NCI-H1417 (cell line): ENCODE data around the gene CFD.
"Not testable (repeated sequence)": the region's sequence is repeated elsewhere in the genome, so short reads cannot be mapped to it uniquely, and the experiment has no call there.

Experiments
- DNase-seq, 3 experiments: peaks; one replicate each; lab custom pipeline; 2025; lab: John Stamatoyannopoulos, UW

Gene CFD

DNA sequence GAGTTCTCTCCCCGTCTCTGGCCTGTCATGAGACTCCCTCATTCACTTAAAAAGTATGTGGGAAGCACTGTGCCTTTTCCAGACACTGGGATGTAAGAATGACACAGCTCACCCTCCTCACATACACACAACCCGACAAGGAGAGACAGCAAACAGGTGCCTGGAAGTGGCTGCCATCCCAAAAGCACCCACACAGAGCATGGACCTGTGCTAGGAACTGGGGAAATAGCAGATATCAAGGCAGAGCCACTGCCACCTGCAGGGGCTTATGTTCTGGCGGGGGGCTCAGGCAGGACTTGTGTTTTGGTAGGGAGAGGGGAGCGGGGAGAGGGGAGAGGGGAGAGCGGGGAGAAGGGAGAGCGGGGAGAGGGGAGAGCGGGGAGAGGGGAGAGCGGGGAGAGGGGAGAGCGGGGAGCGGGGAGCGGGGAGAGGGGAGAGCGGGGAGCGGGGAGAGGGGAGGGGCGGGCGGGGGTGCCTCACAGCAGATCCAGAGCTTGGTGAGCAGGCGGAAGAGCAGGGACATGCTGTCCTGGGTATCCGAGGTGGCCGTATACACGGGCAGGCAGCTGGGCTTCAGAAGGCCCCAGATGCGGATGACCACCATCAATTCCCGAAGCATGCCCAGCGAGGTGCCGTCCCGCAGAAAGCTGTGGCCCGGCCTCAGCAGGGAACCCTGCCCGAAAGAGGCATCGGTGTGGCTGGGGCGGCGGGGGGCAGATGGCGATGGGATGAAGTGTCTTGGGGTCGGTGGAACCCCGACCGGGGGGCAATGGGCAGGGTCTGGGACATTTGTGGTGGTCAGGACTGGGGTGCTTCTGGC lies 12.2 kb downstream of the CFD start:
- DNase-seq = no peak

DNA sequence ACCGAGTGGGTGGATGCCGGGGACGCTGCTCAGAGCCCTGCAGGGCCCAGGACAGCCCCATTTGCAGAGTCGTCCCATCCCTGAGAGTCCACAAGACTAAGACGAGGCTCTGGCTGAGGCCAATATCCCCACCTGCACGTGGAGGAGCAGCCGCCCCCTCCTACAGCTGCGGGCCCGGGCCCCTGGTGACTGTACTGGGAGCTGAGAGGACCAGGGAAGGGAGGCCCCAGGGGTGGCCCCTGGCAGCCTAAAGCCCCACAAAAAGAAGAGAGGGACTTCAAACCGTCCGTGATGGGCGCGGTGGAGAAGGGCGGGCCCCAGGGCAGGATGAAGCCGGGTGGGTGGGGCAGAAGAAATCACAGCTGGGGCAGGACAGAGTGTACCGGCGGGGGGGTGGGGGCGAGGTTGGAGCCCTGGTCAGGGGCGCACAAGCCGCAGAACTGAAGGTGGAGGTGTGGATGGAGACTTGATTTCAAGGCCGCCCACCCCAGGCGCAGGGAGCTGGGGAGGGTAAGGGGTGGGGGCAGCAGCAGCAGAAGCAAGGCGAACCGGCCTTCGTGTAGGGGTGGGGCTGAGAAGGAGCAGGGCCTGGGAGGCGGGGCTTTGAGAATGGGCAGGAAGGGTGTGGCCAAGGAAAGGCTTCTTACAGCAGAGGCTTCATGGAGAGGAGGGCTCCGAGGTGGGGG lies 12.9 kb downstream of the CFD start:
- peak in 1 of 3 experiments; percentile 35 for DNase-seq

GRCh38 chr19:873084-873483 lies 13.6 kb downstream of the CFD start:
- DNase-seq = no peak

DNA sequence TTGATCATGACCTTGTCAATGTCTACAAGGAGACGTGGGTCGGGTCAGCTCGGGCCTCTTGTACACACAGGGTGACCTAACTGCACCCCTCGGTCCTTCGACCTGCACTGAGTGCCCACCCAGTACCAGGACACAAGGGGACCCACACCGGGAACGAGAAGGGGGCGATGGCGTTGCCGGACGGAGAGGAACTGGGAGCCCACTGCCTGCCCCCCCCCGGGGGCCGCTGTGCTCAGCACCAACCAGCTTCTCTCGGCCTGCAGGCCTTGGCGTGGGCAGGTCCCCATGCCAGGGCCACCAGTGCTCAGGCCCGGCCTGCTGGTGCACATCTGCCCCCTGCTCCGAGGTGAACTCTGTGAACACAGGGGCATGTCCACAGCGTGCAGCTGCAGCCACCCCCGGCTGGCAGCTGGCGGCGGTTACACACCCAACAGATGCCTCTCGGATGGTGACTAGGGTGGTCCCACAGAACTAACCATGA lies 14.1 kb downstream of the CFD start:
- DNase-seq = no peak

DNA sequence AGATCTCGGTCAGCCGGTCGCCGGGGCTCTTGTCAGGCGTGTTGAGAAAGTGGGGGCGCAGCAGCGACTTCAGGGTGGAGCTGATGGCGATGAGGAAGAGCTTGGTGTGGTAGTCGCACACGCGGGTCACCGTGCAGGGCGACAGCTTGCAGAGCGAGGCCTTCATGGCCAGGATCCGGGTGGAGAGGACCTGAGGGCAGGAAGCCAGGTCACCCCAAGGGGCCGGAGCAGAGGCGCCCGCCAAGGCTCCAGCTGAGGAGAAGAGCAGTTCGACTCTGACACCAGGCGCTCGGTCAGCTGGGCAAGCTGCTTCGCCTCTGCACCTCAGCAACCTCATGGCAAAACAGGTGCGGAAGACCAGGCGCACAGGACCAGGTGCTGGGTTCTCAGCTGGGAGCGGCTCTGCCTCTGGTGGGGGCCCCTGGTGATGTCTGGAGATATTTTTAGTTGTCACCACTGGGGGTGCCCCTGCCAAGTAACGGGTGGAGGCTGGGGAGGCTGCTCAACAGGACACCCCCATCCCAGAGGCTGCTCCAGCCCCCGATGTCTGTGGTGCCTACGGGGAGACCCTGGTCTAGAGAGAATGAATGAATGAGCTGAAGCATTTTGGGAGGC lies 15.9 kb downstream of the CFD start:
- DNase-seq = no peak

GRCh38 chr19:876089-876488 lies 16.6 kb downstream of the CFD start:
- DNase-seq = no peak

- peak in 1 of 3 experiments; percentile 56 for DNase-seq
Observed at GRCh38 chr19:876780-877314, 17.4 kb downstream of the CFD start.

- DNase-seq = not testable (repeated sequence)
Observed at GRCh38 chr19:877992-878660, 18.7 kb downstream of the CFD start.

- DNase-seq = not testable (repeated sequence)
Observed at GRCh38 chr19:878751-879561, 19.5 kb downstream of the CFD start.

DNA sequence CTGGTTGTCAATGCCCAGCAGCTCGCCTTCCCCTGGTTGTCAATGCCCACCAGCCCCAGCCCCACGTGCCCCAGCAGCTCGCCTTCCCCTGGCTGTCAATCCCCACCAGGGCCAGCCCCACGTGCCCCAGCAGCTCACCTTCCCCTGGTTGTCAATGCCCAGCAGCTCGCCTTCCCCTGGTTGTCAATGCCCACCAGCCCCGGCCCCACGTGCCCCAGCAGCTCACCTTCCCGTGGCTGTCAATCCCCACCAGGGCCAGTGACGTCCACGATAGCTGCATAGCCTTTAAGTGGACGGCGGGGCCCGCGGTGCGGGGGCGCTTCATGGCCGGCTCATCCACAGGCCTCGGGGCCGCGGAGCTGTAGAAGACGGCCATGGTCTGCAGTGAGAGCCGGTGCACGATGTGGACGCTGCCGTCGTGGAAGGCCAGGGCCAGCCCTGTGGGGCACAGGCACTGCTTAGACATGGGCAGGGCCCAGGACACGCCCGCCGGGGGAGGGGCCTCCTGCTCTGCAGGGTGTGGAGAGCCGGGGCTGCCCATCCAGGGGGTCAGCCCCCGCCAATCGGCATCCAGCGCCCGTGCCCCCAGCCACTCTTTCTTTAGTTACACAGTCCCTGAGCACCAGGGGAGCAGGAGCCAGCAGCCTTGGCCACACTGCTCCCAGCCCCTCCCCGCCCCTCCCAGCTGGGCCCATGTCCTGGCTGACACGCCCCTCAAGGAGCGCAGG lies 20.4 kb downstream of the CFD start:
- DNase-seq = no peak

DNA sequence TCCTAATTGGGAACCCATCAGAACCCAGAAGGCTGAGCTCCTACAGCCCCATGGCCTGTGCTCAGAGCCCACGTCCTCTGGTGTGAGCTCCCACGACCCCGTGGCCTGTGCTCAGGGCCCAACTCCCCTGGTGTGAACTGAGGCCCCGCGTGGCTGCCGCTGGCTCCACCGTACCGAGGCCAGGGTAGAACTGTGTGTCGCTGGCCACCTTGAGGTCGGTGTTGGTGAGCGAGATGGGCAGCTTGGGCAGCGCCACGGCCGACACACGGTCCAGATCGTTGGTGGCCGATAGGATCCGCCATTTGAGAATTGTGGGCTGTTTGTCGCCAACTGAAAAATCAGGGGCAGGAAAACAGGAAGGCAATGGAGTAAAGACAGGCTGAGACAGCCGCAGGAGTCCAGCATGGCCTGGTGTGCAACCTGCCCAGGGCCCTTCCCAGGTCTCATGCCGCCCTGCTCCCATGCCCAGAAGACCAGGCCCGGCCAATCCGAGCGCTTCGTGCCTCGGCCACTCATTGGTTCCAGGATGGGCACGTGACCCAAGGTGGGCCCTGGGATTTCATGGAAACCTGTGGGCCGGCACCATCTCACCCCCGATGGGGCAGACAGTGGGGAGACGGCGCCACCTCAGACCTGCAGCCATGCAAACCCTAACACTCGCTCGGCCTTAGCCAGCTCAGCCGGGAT lies 22.1 kb downstream of the CFD start:
- no peak for DNase-seq

DNA sequence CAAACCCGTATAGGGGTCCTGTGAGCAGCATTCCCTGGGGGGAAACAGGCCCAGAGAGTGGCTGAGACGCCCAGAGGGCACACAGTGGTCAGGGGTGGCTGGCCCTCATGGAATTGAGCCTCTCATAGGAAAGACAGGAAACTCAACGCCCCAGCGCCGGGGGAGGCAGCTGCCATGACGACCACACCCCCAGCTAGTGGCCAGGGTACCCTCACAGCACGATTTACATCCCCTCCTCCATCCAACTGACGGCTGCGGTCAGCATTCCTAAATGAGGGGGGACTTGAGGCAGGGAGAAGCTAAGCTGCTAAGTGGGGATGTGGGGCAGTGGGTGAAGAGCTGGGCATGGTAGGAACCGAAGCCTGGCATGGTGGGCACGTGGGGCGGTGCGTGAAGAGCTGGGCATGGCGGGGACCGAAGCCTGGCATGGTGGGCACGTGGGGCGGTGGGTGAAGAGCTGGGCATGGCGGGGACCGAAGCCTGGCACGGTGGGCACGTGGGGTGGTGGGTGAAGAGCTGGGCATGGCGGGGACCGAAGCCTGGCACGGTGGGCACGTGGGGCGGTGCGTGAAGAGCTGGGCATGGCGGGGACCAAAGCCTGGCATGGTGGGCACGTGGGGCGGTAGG lies 23.5 kb downstream of the CFD start:
- no peak for DNase-seq

- peak in 2 of 3 experiments; percentile 96 to 99 for DNase-seq
Observed at GRCh38 chr19:883661-884211, 24.3 kb downstream of the CFD start.

GRCh38 chr19:884420-885211 lies 25.2 kb downstream of the CFD start:
- no peak for DNase-seq

- no peak for DNase-seq
Observed at GRCh38 chr19:885536-886224, 26.2 kb downstream of the CFD start.

- DNase-seq = peak in 1 of 3 experiments; percentile 45
Observed at GRCh38 chr19:887072-887471, 27.6 kb downstream of the CFD start.

DNA sequence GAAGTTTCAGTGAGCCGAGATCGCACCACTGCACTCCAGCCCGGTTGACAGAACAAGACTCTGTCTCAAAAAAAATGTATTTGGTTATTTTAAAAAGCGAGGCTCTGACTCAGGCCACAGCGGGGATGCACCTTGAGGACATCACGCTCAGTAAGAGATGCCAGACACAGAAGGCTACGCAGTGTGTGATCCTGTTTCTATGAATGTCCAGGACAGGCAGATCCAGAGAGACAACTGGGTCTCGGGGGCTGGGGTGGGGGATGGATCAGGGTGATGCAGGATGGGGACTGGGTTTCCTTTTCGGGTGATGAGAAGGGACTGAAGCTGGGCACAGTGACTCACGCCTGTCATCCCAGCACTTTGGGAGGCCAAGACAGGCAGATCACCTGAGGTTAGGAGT lies 28.1 kb downstream of the CFD start:
- no peak for DNase-seq
